GM12891 (cell line): ENCODE measurements around the gene SPACA6.
"Not testable (repeated sequence)": the region's sequence is repeated elsewhere in the genome, so short reads cannot be mapped to it uniquely, and the experiment has no call there.

ENCODE experiments used
- POLR2A ChIP-seq: IDR thresholded peaks from 2 replicates; pipeline ENCODE4 v1.6.1; 2011; ENCODE audit warnings: low read depth, low read length, control low read depth
- POLR2AphosphoS5 ChIP-seq: IDR thresholded peaks from 2 replicates; pipeline ENCODE4 v1.6.1; 2011; ENCODE audit warnings: low read depth, low read length, control low read depth
- SPI1 ChIP-seq: IDR thresholded peaks from 2 replicates; pipeline ENCODE4 v1.6.1; 2011; ENCODE audit warnings: low read depth, low read length, control low read depth
- TAF1 ChIP-seq: IDR thresholded peaks from 2 replicates; pipeline ENCODE4 v1.6.1; 2011; ENCODE audit warnings: low read depth, low read length, control low read depth

DNA sequence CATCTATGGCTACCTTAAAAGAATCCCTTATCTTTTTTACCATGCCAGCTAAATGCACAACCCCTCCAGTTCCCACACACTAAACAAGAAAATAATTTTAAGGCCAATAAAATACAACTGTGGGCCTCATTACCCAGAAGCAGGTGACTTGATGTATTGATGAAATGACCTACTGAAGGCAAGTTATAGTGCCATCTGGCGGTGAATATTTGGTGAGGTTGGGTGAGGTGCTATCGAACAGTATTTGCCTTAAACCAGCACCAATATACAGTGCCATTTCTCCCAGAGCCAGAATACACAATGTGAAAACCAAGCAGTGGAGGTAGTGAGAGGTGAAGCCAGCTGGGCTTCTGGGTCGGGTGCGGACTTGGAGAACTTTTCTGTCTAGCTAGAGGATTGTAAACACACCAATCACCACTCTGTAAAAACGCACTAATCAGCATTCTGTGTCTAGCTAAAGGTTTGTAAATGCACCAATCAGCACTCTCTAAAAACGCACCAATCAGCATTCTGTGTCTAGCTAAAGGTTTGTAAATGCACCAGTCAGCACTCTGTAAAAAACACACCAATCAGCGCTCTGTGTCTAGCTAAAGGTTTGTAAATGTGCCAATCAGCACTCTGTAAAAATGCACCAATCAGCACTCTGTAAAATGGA, 17.1 kb upstream of the SPACA6 start:
- TF ChIP-seq POLR2A, POLR2AphosphoS5, SPI1, TAF1: not testable (repeated sequence)
